HG02798 (cell line): ENCODE data around the gene PRSS56.
A peak's percentile ranks its signal among the peaks of the same experiment; 100 is the strongest.

Experiments
- ATAC-seq: cut with Tn5 transposase; IDR thresholded peaks from one replicate; pipeline ENCODE4 v1.9.1; 2021; ENCODE audit warnings: mild to moderate bottlenecking; ENCODE audit not compliant: unreplicated experiment, poor library complexity

The PRSS56 gene

GRCh38 chr2:232539298-232540231 is 19.4 kb downstream of the PRSS56 start, which contains the start of gene CHRNG:
TSS of gene CHRNG (plus strand) at chr2:232539692. CDS start at chr2:232539748, 56 bp downstream.
- no peak for ATAC-seq

DNA sequence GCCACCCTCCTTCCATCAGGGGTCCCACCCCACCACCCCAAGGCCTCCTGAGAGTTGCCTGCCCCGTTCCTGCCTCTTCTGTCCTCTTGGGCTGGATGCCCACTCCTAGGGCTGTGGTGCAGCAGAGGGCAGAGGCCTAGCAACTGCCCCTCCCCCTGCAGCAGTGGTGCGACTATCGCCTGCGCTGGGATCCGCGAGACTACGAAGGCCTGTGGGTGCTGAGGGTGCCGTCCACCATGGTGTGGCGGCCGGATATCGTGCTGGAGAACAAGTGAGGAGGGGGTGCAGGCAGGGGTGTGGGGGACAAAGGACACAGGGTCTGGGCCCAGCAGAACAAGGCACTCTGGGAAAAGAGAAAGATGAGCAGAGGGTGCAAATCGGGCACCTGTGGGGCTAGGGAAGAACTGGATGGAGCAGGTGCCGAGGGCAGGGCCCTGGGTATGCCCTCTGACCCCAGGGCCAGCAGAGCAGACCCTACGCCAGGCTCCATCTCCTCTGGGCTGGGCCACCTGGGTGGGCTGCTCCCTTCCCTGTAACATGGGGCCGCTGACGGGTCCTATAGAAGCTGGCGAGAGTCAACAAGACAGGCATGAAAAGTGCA is 20.4 kb downstream of the PRSS56 start:
- ATAC-seq: no peak

GRCh38 chr2:232541195-232541960 is 21.2 kb downstream of the PRSS56 start:
- ATAC-seq: no peak

- no peak for ATAC-seq
Measured at GRCh38 chr2:232541961-232542714, 21.9 kb downstream of the PRSS56 start.

DNA sequence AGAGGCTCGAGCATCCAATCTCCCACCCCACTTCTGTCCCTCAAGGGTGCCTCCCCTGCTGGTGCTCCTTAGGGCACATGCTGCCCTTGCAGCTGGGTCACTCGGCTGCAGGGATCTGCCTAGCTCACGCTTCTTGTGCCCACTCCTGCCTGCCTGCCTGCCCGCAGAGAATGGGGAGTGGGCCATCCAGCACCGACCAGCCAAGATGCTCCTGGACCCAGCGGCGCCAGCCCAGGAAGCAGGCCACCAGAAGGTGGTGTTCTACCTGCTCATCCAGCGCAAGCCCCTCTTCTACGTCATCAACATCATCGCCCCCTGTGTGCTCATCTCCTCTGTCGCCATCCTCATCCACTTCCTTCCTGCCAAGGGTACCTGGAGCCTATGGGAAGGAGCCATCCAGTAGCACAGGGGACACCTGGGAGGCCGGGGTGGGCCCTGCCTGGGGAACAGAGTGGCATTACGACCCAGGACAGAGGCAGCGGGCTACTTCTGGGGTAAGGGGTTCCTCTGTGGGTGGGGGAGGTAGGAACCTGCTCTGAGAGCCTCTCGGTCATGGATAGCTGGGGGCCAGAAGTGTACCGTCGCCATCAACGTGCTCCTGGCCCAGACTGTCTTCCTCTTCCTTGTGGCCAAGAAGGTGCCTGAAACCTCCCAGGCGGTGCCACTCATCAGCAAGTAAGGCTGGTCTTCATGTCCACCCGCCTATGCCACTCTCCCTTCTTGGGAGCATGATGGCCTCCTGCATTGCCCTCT is 22.7 kb downstream of the PRSS56 start:
- ATAC-seq: no peak

- no peak for ATAC-seq
Measured at GRCh38 chr2:232543491-232543890, 23.3 kb downstream of the PRSS56 start.

DNA sequence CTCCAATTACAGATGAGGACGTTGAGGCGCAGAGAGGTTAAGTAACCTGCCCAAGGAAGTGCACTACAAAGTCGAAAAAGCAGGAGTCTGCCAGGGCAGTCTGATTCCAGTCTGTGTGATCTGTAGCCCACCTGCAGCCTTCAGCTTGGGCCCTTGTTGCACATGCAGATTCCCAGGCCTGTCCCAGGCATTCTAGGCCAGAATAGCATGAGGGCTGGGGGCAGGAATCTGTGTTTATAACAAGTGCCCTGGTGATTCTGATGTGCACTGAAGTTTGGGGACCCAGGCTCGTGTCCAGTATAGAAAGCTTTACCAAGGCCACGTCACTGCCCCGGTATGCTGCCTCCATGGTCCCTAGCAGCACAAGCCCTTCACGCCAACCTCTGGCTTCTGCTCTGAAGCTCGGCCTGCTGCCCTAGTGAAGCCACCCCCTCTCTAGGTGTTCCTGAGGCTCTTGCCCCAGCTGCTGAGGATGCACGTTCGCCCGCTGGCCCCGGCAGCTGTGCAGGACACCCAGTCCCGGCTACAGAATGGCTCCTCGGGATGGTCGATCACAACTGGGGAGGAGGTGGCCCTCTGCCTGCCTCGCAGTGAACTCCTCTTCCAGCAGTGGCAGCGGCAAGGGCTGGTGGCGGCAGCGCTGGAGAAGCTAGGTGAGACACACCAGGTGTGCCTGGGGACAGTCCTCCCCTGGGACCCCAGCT is 23.9 kb downstream of the PRSS56 start:
- no peak for ATAC-seq

GRCh38 chr2:232544674-232545073 is 24.5 kb downstream of the PRSS56 start:
- no peak for ATAC-seq

DNA sequence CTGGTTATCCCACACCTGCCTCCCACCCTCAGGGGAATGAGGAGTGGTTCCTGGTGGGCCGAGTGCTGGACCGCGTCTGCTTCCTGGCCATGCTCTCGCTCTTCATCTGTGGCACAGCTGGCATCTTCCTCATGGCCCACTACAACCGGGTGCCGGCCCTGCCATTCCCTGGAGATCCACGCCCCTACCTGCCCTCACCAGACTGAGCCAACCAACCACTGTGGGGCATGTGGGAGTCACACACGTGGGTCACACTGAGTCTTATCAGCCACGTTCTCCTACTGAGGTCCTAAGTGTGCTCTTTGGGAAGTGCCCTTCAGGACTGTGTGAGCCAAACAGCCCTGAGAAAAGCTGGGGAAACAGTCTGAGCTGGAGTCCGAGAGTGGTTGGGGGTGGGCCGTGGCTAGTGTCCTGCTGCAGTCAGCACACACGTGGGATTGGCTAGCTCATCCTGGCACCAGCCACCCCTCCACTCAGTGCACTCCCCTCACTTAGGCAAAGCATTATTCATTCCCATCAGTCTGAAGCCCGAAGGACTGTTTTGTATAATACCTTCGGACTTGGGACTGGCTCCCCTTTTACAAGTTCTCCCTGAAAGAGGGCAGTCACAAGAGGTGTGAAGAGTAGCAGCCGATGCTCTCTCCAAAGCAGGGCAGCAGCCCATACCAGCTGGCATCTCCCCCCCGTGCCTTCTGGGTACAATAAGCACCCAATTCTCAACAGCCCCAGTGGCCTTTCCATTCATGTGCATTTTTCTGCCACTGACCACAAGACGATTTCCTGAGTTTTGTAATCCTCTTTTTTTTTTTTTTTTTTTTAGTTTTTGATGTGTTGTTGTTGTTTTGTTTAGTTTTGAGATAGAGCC is 25.6 kb downstream of the PRSS56 start:
- ATAC-seq: no peak

DNA sequence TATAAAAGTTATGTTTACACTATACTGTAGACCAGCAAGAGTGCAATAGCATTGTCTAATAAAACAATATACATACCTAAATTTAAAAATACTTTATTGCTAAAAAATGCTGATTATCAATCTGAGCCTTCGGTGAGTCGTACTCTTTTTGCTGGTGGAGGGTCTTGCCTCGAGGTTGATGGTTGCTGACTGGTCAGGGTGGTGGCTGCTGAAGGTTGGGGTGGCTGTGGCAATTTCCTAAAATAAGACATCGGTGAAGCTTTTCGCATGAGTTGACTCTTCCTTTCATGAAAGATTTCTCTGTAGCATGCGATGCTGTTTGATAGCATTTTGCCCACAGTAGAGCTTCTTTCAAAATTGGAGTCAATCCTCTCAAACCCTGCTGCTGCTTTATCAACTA is 27.8 kb downstream of the PRSS56 start:
- ATAC-seq: no peak

DNA sequence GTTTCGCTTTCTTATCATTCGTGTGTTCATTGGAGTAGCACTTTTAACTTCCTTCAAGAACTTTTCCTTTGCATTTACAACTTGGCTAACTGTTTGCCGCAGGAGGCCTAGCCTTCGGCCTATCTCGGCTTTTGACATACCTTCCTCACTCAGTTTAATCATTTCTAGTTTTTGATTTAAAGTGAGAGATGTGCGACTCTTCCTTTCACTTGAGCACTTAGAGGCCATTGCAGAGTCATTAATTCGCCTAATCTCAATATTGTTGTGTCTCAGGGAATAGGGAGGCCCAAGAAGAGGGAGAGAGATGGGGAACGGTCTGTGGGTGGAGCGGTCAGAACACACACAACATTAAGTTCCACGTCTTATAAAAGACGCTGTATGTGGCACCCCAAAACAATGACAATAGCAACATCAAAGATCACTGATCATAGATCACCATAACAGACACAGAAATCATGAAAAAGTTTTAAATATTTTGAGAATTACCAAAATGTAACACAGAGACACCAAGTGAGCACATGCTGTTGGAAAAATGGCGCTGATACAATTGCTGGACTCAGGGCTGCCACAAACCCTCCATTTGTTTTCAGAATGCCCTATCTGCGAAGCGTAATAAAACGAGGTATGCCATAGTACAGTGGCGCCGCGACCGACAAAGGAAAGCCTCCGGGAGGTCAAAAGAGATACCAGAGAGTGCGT is 29.6 kb downstream of the PRSS56 start:
- ATAC-seq: no peak

DNA sequence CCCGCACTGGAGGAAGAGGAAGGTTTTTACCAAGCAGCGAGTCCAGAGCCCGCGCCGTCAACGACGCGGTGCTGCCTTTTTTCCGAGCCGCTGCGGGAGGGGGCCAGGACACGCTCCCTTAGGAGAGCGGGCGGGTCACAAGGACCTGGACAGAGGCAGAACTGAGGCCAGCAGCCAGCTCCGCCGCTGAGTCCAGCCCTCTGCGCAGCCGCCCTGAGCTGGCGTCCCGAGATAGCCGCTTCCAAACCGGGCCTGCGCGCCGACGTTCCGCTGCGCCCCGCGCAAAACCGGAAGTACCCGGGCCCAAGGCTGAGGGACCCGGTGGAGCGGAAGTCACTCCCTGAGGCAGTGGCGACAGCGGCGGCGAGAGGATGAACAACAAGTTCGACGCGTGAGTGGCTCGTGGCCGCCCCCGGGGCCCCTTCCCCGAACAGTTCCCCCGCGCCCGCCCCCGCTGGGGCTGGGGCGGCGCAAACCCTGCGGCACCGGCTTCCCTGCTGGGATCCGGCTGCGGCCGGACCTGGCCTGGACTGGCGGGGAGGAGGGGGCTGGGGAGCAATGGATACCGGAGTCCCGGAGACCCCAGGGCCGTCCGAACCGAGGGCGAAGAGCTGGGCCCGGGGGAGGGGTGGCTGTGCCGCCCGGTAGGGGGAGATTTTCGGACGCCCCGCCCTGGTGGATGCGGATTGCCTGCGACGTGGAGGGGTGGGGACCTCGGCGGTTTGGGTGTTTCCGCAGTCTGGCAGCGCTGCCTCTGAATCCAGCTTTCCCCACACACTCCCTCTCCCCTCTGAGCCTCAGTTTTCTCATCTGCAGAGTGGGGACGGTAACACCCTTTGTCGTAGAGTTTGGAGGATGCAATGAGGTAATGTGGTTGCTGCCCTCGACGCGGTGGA is 30.4 kb downstream of the PRSS56 start, which contains the start of the genes EIF4E2 and TIGD1:
Gene EIF4E2, plus strand, starts transcription at position 336 of the 896 bp plus-strand sequence. Its CDS starts 36 bp downstream, at position 372.
Gene TIGD1, minus strand, starts transcription at position 204 of the 896 bp plus-strand sequence. CDS start 675 bp downstream, outside the sequence.
- ATAC-seq: peak; percentile 96

DNA sequence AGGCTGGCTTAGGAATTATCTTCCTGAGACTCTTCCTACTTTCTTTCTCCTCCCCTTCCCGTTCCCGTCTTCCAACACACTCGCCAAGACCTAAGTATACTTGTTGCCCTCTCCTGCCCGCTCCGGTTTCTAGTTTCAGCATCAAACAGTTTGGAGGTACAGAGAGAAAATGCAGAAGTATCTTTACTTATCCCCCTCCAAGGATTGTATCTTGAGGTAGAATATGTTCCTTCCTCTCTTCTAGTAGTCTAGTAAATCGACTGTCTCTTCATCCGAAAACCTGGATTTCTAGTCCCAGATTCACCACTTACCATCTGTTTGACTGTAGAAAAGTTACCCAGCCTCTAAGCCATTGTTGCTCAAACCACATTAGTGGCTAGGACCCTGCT is 31.1 kb downstream of the PRSS56 start:
- ATAC-seq: no peak

DNA sequence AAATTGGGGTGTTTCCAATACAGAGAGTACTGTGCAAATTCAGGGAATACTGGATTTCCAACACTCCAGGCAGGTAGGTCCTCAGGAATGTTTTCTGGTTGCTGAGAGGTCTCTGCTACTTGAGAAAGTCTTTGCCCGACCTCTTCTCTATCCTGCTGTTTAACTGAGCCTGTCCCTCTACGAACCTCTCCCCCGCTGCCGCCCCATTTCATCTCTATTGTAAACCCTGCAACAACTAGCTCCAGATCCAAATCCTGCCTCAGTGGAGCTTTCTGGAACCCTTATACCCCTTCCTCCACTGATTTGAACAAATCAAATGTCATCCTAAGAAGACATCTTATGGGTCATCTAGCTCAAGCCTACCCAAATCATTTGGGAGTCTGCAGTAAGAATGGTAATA is 31.6 kb downstream of the PRSS56 start:
- ATAC-seq: no peak

DNA sequence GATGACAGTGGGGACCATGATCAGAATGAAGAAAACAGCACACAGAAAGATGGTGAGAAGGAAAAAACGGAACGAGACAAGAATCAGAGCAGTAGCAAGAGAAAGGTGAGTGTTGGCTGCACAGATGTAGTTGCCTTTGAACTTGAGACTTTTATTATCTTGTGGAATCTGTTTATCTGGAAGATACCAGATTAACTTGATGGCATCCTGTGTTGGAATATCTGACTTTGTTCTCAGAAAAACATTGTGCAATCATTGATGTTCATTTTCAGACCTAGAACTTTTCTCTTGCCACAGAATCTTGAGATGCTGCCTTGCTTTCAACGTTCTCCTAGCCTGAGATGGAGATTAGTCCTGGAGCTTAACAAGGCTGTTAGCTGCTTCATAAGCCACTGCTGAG is 36.2 kb downstream of the PRSS56 start:
- no peak for ATAC-seq

- ATAC-seq: no peak
Measured at GRCh38 chr2:232562515-232563151, 42.4 kb downstream of the PRSS56 start.
